A549 (cell line): ENCODE measurements around the gene NHLRC2. TPM values are rescaled to one million over a fixed set of nuclear protein-coding genes. Genes with fewer than 3 reads are reported as not detected.

Experiments used
- ATAC-seq, 2 experiments: fragments of 200-7000 bp in 1 of 2; fragments of >200 bp in 1 of 2; cut with Nextera tagmentation in 1 of 2; cut with Tn5 transposase in 1 of 2; 3 replicates each; pipeline versions ENCODE4 v1.8.0 to v1.9.1; 2018 to 2020; ENCODE audit warnings: mild to moderate bottlenecking in 1 of 2, moderate library complexity in 1 of 2
- CTCF ChIA-PET: fragments of 300-600 bp; sonication (Branson Sonifier 250); formaldehyde crosslinking; extraction: SDS; loops from one replicate; lab custom pipeline; 2021; ENCODE audit warnings: antibody characterized with exemption, inconsistent platforms; lab: Yijun Ruan, JAX
- POLR2A ChIA-PET: fragments of 350-600 bp; formaldehyde crosslinking; extraction: SDS; loops from one replicate; lab custom pipeline; 2021; ENCODE audit warnings: antibody characterized with exemption, inconsistent platforms; lab: Yijun Ruan, JAX
- DNase-seq, 2 experiments: peaks; one replicate each; pipeline versions ENCODE4 v3.0.0 to v3.0.0-alpha.2; 2011 to 2016; ENCODE audit warnings: low read depth in 1 of 2, low spot score in 1 of 2
- FAIRE-seq: peaks from 2 replicates; lab custom pipeline; 2011; peaks lifted over from hg19 to GRCh38; lab: Jason Lieb, UNC
- H3K27ac ChIP-seq, 2 experiments: fragments of >200 bp; sonication (Bioruptor Twin); formaldehyde crosslinking; 3 replicates each; pipeline ENCODE4 v1.5.1; 2016 to 2017
- H3K4me1 ChIP-seq: fragments of >200 bp; sonication (Bioruptor Twin); formaldehyde crosslinking; 3 replicates; pipeline ENCODE4 v1.6.1; 2016
- H3K4me2 ChIP-seq: fragments of >200 bp; sonication (Bioruptor Twin); formaldehyde crosslinking; 3 replicates; pipeline ENCODE4 v1.6.1; 2016
- H3K4me3 ChIP-seq: fragments of >200 bp; sonication (Bioruptor Twin); formaldehyde crosslinking; 3 replicates; pipeline ENCODE4 v1.5.1; 2016
- H3K9me3 ChIP-seq: fragments of >200 bp; sonication (Bioruptor Twin); formaldehyde crosslinking; 3 replicates; pipeline ENCODE4 v1.6.1; 2016
- BHLHE40 ChIP-seq: IDR thresholded peaks from 2 replicates; pipeline ENCODE4 v1.6.1; 2012; ENCODE audit warnings: low read depth, low read length, inconsistent platforms
- CBX8 ChIP-seq: fragments of 200-600 bp; sonication (generic); IDR thresholded peaks from 2 replicates; pipeline ENCODE4 v1.6.1; 2016
- CHD4 ChIP-seq: fragments of 200-600 bp; sonication (generic); IDR thresholded peaks from 2 replicates; pipeline ENCODE4 v1.6.1; 2016; ENCODE audit warnings: antibody characterized with exemption, mild to moderate bottlenecking, borderline replicate concordance
- EHMT2 ChIP-seq: fragments of 200-600 bp; sonication (generic); IDR thresholded peaks from 2 replicates; pipeline ENCODE4 v1.6.1; 2016; ENCODE audit warnings: antibody characterized with exemption, low read depth, mild to moderate bottlenecking, moderate library complexity
- ELK1 ChIP-seq: fragments of 150-350 bp; IDR thresholded peaks from 2 replicates; pipeline ENCODE4 v1.6.1; 2014; ENCODE audit warnings: low read depth, mild to moderate bottlenecking, low read length
- FOSL2 ChIP-seq, 2 experiments: fragments of 450-650 bp in 1 of 2; fragments of >200 bp in 1 of 2; sonication (Bioruptor Twin) in 1 of 2; formaldehyde crosslinking; IDR thresholded peaks; 2 replicates each; pipeline versions ENCODE4 v1.5.0 to v1.6.1; 2016 to 2020; ENCODE audit warnings: mild to moderate bottlenecking in 1 of 2, moderate library complexity in 1 of 2
- GATA3 ChIP-seq: IDR thresholded peaks from 2 replicates; pipeline ENCODE4 v1.6.1; 2012; ENCODE audit warnings: borderline replicate concordance
- HDAC2 ChIP-seq: fragments of 200-600 bp; sonication (generic); IDR thresholded peaks from 2 replicates; pipeline ENCODE4 v1.6.1; 2016
- HES2 ChIP-seq: fragments of >200 bp; sonication (Bioruptor Twin); formaldehyde crosslinking; IDR thresholded peaks from 2 replicates; pipeline ENCODE4 v1.6.1; 2016
- HEYL ChIP-seq: fragments of 250-450 bp; sonication (Bioruptor Pico); IDR thresholded peaks from 2 replicates; pipeline ENCODE4 v1.8.0; 2021; ENCODE audit warnings: mild to moderate bottlenecking, moderate library complexity
- HOXB5 ChIP-seq: fragments of 250-450 bp; sonication (Bioruptor Pico); IDR thresholded peaks from 2 replicates; pipeline ENCODE4 v1.5.0; 2020; ENCODE audit warnings: mild to moderate bottlenecking, moderate library complexity
- JUN ChIP-seq, 2 experiments: fragments of >200 bp; sonication (Bioruptor Twin); formaldehyde crosslinking; IDR thresholded peaks; 2 replicates in 1 of 2; 3 replicates in 1 of 2; pipeline ENCODE4 v1.6.1; 2016 to 2017
- KDM5A ChIP-seq: fragments of 200-600 bp; sonication (generic); IDR thresholded peaks from 2 replicates; pipeline ENCODE4 v1.6.1; 2016; ENCODE audit warnings: antibody characterized with exemption, mild to moderate bottlenecking
- MYC ChIP-seq: IDR thresholded peaks from 2 replicates; pipeline ENCODE4 v1.6.1; 2012; ENCODE audit warnings: mild to moderate bottlenecking, inconsistent platforms, low read length, improper control_type of control experiment, borderline replicate concordance
- NFE2L2 ChIP-seq: fragments of 150-350 bp; conservative IDR thresholded peaks from 2 replicates; pipeline ENCODE4 v1.6.1; 2014; ENCODE audit warnings: low read length
- NR3C1 ChIP-seq: fragments of >200 bp; sonication (Bioruptor Twin); formaldehyde crosslinking; IDR thresholded peaks from 3 replicates; pipeline ENCODE4 v1.6.1; 2017
- PHF8 ChIP-seq: fragments of 200-600 bp; sonication (generic); IDR thresholded peaks from 2 replicates; pipeline ENCODE4 v1.6.1; 2016; ENCODE audit warnings: low read depth, mild to moderate bottlenecking, antibody characterized with exemption, moderate library complexity, borderline replicate concordance
- POLR2A ChIP-seq: IDR thresholded peaks from 2 replicates; pipeline ENCODE4 v1.6.1; 2012; ENCODE audit warnings: mild to moderate bottlenecking, low read length
- RAD21 ChIP-seq, 2 experiments: fragments of >200 bp in 1 of 2; sonication (Bioruptor Twin) in 1 of 2; formaldehyde crosslinking in 1 of 2; IDR thresholded peaks in 1 of 2; conservative IDR thresholded peaks in 1 of 2; 2 replicates in 1 of 2; 3 replicates in 1 of 2; pipeline ENCODE4 v1.6.1; 2012 to 2018; ENCODE audit warnings: inconsistent platforms in 1 of 2
- RARB ChIP-seq: fragments of 250-450 bp; sonication (Bioruptor Pico); IDR thresholded peaks from 2 replicates; pipeline ENCODE4 v1.8.0; 2021; ENCODE audit warnings: mild to moderate bottlenecking, moderate library complexity
- RCOR1 ChIP-seq: fragments of 150-350 bp; IDR thresholded peaks from 2 replicates; pipeline ENCODE4 v1.6.1; 2014; ENCODE audit warnings: antibody characterized with exemption, low read length, low read depth
- RFX5 ChIP-seq: fragments of 450-650 bp; IDR thresholded peaks from 2 replicates; pipeline ENCODE4 v1.7.1; 2014; ENCODE audit warnings: antibody characterized with exemption, mild to moderate bottlenecking, moderate library complexity
- TP53 ChIP-seq: fragments of 250-450 bp; sonication (Bioruptor Pico); IDR thresholded peaks from 2 replicates; pipeline ENCODE4 v1.5.0; 2021; ENCODE audit warnings: mild to moderate bottlenecking, moderate library complexity
- ZC3H11A ChIP-seq: fragments of 450-650 bp; IDR thresholded peaks from 2 replicates; pipeline ENCODE4 v1.6.1; 2014; ENCODE audit warnings: antibody characterized with exemption, mild to moderate bottlenecking
- ZFP36 ChIP-seq: fragments of 450-650 bp; IDR thresholded peaks from 2 replicates; pipeline ENCODE4 v1.6.1; 2014; ENCODE audit warnings: borderline replicate concordance; ENCODE audit not compliant: partially characterized antibody
- ZNF302 ChIP-seq: fragments of 250-450 bp; sonication (Bioruptor Pico); IDR thresholded peaks from 2 replicates; pipeline ENCODE4 v1.9.0; 2021; ENCODE audit warnings: inconsistent platforms, mild to moderate bottlenecking, moderate library complexity
- ZSCAN20 ChIP-seq: fragments of 250-450 bp; sonication (Bioruptor Pico); IDR thresholded peaks from 2 replicates; pipeline ENCODE4 v1.8.0; 2022; ENCODE audit warnings: mild to moderate bottlenecking, moderate library complexity
- WGBS: methylation state at CpG from one replicate; pipeline ENCODE4 v1.1.6; 2017; ENCODE audit errors: missing lambda C conversion rate; 5-methylcytosine and 5-hydroxymethylcytosine counted together
- polyA plus RNA-seq, 4 experiments: library from polyadenylated mRNA; depleted of rRNA in 3 of 4; stranded (reverse); fragments of >200 nt; fragmentation: RNase III in 1 of 4; extraction: RNeasy Plus Mini Kit Qiagen cat#74134 plus additional on column Dnase treatment in 1 of 4; gene quantifications; 2 replicates in 3 of 4; 3 replicates in 1 of 4; pipeline ENCODE4 v1.2.3, GENCODE V29; 2011 to 2017
- TF ChIP-seq, protein P1 (sequence below): fragments of 200-600 bp; sonication (generic); IDR thresholded peaks from 2 replicates; pipeline ENCODE4 v1.6.1; 2016; ENCODE audit warnings: antibody characterized with exemption, mild to moderate bottlenecking, moderate library complexity
- TF ChIP-seq, protein P2 (sequence below): fragments of 250-450 bp; sonication (Bioruptor Pico); IDR thresholded peaks from 2 replicates; pipeline ENCODE4 v1.5.0; 2021; ENCODE audit warnings: mild to moderate bottlenecking, moderate library complexity, borderline replicate concordance

Gene NHLRC2
- polyA plus RNA-seq, 2 of the 4 experiments (the other 2 are of a cell fraction) = 4.9 to 17.3 TPM

DNA sequence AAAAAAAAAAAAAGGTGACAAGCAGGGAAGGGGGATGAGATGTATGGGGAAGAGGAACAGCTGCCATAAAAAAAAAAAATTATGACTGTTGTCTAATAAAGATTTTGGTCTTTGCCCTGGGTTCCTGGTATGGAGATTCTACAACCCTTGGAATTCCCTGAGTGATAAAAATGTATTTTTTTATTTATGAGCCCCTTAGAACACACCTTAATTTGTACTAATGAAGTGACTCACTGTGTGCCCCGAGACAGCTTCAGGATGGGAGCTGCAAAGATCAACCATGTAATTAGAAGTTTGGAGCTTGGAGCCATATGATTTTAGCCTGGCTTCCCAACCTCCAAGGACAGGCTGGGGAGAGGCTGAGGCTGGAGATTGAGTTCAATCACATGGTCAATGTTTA is 69.7 kb downstream of the NHLRC2 start:
- Histone ChIP-seq H3K27ac (no peak overlapping the region), H3K4me1 (no peaks in the 10 kb centered on the region), H3K4me3 (no peak overlapping the region), H3K4me2 (no peak overlapping the region), H3K9me3 (peaks cover 12% of the 10 kb centered on the region; the same call in 1 of the 3 replicates)
- FAIRE-seq (no peak), DNase-seq (no peak), ATAC-seq (no peak)
- CTCF ChIA-PET = interaction anchor here (1.0 kb wide), 1 partner anchor 11 kb away, joined by 3 read pairs; no protein-coding TSS in a partner anchor
- POLR2A ChIA-PET = no interaction called here
- 42% methylated on average over 1 of the region's 1 CpG for WGBS
- TF ChIP-seq MYC = no peak
- no peak for TF ChIP-seq POLR2A
- TF ChIP-seq RCOR1 = no peak
- TF ChIP-seq RFX5 = no peak
- TF ChIP-seq ZSCAN20 (CRISPR knock-in tag) = no peak
- no peak for TF ChIP-seq BHLHE40
- TF ChIP-seq, protein P1, sequence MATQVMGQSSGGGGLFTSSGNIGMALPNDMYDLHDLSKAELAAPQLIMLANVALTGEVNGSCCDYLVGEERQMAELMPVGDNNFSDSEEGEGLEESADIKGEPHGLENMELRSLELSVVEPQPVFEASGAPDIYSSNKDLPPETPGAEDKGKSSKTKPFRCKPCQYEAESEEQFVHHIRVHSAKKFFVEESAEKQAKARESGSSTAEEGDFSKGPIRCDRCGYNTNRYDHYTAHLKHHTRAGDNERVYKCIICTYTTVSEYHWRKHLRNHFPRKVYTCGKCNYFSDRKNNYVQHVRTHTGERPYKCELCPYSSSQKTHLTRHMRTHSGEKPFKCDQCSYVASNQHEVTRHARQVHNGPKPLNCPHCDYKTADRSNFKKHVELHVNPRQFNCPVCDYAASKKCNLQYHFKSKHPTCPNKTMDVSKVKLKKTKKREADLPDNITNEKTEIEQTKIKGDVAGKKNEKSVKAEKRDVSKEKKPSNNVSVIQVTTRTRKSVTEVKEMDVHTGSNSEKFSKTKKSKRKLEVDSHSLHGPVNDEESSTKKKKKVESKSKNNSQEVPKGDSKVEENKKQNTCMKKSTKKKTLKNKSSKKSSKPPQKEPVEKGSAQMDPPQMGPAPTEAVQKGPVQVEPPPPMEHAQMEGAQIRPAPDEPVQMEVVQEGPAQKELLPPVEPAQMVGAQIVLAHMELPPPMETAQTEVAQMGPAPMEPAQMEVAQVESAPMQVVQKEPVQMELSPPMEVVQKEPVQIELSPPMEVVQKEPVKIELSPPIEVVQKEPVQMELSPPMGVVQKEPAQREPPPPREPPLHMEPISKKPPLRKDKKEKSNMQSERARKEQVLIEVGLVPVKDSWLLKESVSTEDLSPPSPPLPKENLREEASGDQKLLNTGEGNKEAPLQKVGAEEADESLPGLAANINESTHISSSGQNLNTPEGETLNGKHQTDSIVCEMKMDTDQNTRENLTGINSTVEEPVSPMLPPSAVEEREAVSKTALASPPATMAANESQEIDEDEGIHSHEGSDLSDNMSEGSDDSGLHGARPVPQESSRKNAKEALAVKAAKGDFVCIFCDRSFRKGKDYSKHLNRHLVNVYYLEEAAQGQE = no peak
- TF ChIP-seq JUN (IDR thresholded peaks at IDR 0.05) = no peak
- TF ChIP-seq EHMT2 = no peak
- no peak for TF ChIP-seq HOXB5
- no peak for TF ChIP-seq KDM5A
- TF ChIP-seq NR3C1 = no peak
- TF ChIP-seq HDAC2 = no peak
- TF ChIP-seq PHF8 = no peak
- TF ChIP-seq HEYL = no peak
- TF ChIP-seq FOSL2 (IDR thresholded peaks at IDR 0.05) = no peak
- no peak for TF ChIP-seq FOSL2 (CRISPR knock-in tag; IDR thresholded peaks at IDR 0.05)
- TF ChIP-seq CHD4 = no peak
- TF ChIP-seq, all 56 proteins: peak for 0

DNA sequence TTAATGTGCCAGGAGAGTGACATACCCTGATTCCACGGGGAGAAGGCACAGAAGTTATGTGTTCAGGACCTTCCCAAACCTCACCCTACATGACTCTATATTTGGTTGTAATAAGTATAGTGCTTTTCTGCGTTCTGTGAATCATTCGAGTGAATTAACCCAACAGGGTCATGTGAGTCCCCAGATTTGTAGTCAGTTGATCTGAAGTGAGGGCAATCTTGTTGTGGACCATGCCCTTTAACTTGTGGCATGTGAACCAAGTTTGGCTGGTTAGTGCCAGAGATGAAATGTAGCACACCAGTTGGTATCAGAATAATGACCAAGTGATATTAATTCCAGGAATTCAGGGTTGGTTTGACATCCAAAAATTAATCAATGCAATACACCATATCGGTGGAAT is 70.2 kb downstream of the NHLRC2 start:
- CTCF ChIA-PET = interaction anchor here (1.0 kb wide), 1 partner anchor 11 kb away, joined by 3 read pairs; no protein-coding TSS in a partner anchor
- TF ChIP-seq ELK1 (no peak), RCOR1 (no peak), TP53 (CRISPR knock-in tag) (no peak), PHF8 (no peak), CBX8 (no peak), EHMT2 (no peak), HES2 (no peak), ZC3H11A (no peak), ZNF302 (no peak), NFE2L2 (no peak), RARB (no peak), GATA3 (no peak), RAD21 (conservative IDR thresholded peaks at IDR 0.05 in 1 of 2, IDR thresholded peaks at IDR 0.05 in 1 of 2) (no peak), ZFP36 (no peak)
- TF ChIP-seq, protein P2, sequence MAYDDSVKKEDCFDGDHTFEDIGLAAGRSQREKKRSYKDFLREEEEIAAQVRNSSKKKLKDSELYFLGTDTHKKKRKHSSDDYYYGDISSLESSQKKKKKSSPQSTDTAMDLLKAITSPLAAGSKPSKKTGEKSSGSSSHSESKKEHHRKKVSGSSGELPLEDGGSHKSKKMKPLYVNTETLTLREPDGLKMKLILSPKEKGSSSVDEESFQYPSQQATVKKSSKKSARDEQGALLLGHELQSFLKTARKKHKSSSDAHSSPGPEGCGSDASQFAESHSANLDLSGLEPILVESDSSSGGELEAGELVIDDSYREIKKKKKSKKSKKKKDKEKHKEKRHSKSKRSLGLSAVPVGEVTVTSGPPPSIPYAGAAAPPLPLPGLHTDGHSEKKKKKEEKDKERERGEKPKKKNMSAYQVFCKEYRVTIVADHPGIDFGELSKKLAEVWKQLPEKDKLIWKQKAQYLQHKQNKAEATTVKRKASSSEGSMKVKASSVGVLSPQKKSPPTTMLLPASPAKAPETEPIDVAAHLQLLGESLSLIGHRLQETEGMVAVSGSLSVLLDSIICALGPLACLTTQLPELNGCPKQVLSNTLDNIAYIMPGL (CRISPR knock-in tag) = no peak
- TF ChIP-seq, all 56 proteins: peak for 0
- POLR2A ChIA-PET = no interaction called here
- ATAC-seq = no peak
- Histone ChIP-seq H3K4me3 (no peak overlapping the region), H3K27ac (no peak overlapping the region), H3K4me1 (no peaks in the 10 kb centered on the region), H3K4me2 (no peak overlapping the region), H3K9me3 (peaks cover 12% of the 10 kb centered on the region; the same call in 1 of the 3 replicates)
- WGBS = 56% methylated on average over 4 of the region's 4 CpGs
- no peak for FAIRE-seq
- DNase-seq = no peak
